Neural progenitor cell (in vitro differentiated cells): ENCODE results near the gene TMEM63B. TPM values are rescaled to one million over a fixed set of nuclear protein-coding genes. Genes with fewer than 3 reads are reported as not detected.

ENCODE experiments used
- DNase-seq: peaks from one replicate; pipeline ENCODE4 v3.0.0-alpha.2; 2016; ENCODE audit warnings: low spot score
- H2AFZ ChIP-seq: fragments of 200-600 bp; sonication (generic); replicated peaks from 2 replicates; pipeline ENCODE4 v1.6.1; 2016; ENCODE audit warnings: antibody characterized with exemption
- H3F3A ChIP-seq: fragments of 200-600 bp; sonication (generic); 2 replicates; pipeline ENCODE4 v1.6.1; 2016; ENCODE audit warnings: antibody characterized with exemption, low read depth
- H3K27ac ChIP-seq: fragments of 200-600 bp; sonication (generic); 2 replicates; pipeline ENCODE4 v1.5.1; 2016; ENCODE audit warnings: mild to moderate bottlenecking
- H3K27me3 ChIP-seq: fragments of 200-600 bp; sonication (generic); 2 replicates; pipeline ENCODE4 v1.6.1; 2016; ENCODE audit warnings: mild to moderate bottlenecking, moderate library complexity
- H3K36me3 ChIP-seq: fragments of 200-600 bp; sonication (generic); 2 replicates; pipeline ENCODE4 v1.5.1; 2016
- H3K4me1 ChIP-seq: fragments of 200-600 bp; sonication (generic); 2 replicates; pipeline ENCODE4 v1.6.1; 2016; ENCODE audit warnings: mixed run types
- H3K4me2 ChIP-seq: fragments of 200-600 bp; sonication (generic); 2 replicates; pipeline ENCODE4 v1.6.1; 2016
- H3K4me3 ChIP-seq: fragments of 200-600 bp; sonication (generic); 2 replicates; pipeline ENCODE4 v1.5.1; 2016
- H3K79me2 ChIP-seq: fragments of 200-600 bp; sonication (generic); 2 replicates; pipeline ENCODE4 v1.6.1; 2016; ENCODE audit warnings: low read depth
- H3K9ac ChIP-seq: fragments of 200-600 bp; sonication (generic); 2 replicates; pipeline ENCODE4 v1.6.1; 2016
- H3K9me3 ChIP-seq: fragments of 200-600 bp; sonication (generic); 2 replicates; pipeline ENCODE4 v1.5.1; 2016; ENCODE audit warnings: low read depth
- H4K20me1 ChIP-seq: fragments of 200-600 bp; sonication (generic); 2 replicates; pipeline ENCODE4 v1.6.1; 2016; ENCODE audit warnings: low read depth
- H3K27ac Mint-ChIP-seq: 3 replicates; pipeline ENCODE4 v1.8.0; 2021; ENCODE audit warnings: mixed read lengths
- H3K27me3 Mint-ChIP-seq: 2 replicates; pipeline ENCODE4 v1.8.0; 2022; ENCODE audit warnings: low read depth, mild to moderate bottlenecking, inconsistent platforms, moderate library complexity, mixed read lengths; ENCODE audit not compliant: insufficient read depth
- H3K36me3 Mint-ChIP-seq: 3 replicates; pipeline ENCODE4 v1.8.0; 2021; ENCODE audit warnings: mixed read lengths
- H3K4me1 Mint-ChIP-seq: 3 replicates; pipeline ENCODE4 v1.8.0; 2021; ENCODE audit warnings: mixed read lengths
- H3K4me3 Mint-ChIP-seq: 3 replicates; pipeline ENCODE4 v1.8.0; 2021; ENCODE audit warnings: mild to moderate bottlenecking, moderate library complexity, mixed read lengths
- H3K9me3 Mint-ChIP-seq: 3 replicates; pipeline ENCODE4 v1.8.0; 2020; ENCODE audit warnings: mixed read lengths
- CTCF ChIP-seq: fragments of 200-600 bp; sonication (generic); IDR thresholded peaks from 2 replicates; pipeline ENCODE4 v1.5.1; 2017; ENCODE audit warnings: antibody characterized with exemption, mild to moderate bottlenecking
- EZH2 ChIP-seq: fragments of 200-600 bp; sonication (generic); IDR thresholded peaks from 2 replicates; pipeline ENCODE4 v1.6.1; 2017; ENCODE audit warnings: antibody characterized with exemption, mild to moderate bottlenecking, moderate library complexity
- EZH2phosphoT487 ChIP-seq: fragments of 200-600 bp; sonication (generic); IDR thresholded peaks from 2 replicates; pipeline ENCODE4 v1.6.1; 2017; ENCODE audit warnings: antibody characterized with exemption
- total RNA-seq: library from RNA; depleted of rRNA; stranded (reverse); fragments of >200 nt; gene quantifications from 2 replicates; pipeline ENCODE4 v1.2.3, GENCODE V29; 2015; ENCODE audit warnings: low replicate concordance

The TMEM63B gene
- total RNA-seq, 1 donor from 2014 or later = 25.4 TPM

GRCh38 chr6:44108471-44108870, 18.9 kb upstream of the TMEM63B start:
- Mint-ChIP-seq H3K36me3 (peaks cover 50% of the 10 kb centered on the region), H3K4me1 (peaks cover 10% of the 10 kb centered on the region), H3K4me3 (no peak overlapping the region), H3K27me3 (no peaks in the 10 kb centered on the region), H3K27ac (no peak overlapping the region), H3K9me3 (no peaks in the 10 kb centered on the region)
- Histone ChIP-seq H4K20me1 (peaks cover 68% of the 10 kb centered on the region), H3K4me2 (no peak overlapping the region), H3K9ac (no peak overlapping the region), H3K4me3 (no peak overlapping the region), H3K27me3 (no peaks in the 10 kb centered on the region), H3K79me2 (peaks cover 33% of the 10 kb centered on the region), H3K27ac (no peak overlapping the region), H3K4me1 (peaks cover under 1% of the 10 kb centered on the region), H3K9me3 (no peaks in the 10 kb centered on the region), H3K36me3 (peaks cover 5% of the 10 kb centered on the region), H2AFZ (no peak overlapping the region), H3F3A (peaks cover 3% of the 10 kb centered on the region)
- TF ChIP-seq EZH2phosphoT487 (no peak), EZH2 (no peak), CTCF (no peak)
- DNase-seq = no peak

- Histone ChIP-seq H3K4me3 (no peak overlapping the region), H3K9me3 (no peaks in the 10 kb centered on the region), H3K4me1 (no peaks in the 10 kb centered on the region), H3F3A (no peaks in the 10 kb centered on the region), H3K9ac (no peak overlapping the region), H3K27me3 (no peaks in the 10 kb centered on the region), H3K4me2 (no peak overlapping the region), H3K36me3 (peaks cover 8% of the 10 kb centered on the region), H4K20me1 (peaks cover 64% of the 10 kb centered on the region), H3K79me2 (peaks cover 36% of the 10 kb centered on the region), H2AFZ (no peak overlapping the region), H3K27ac (no peak overlapping the region)
- TF ChIP-seq CTCF = no peak
- no peak for TF ChIP-seq EZH2phosphoT487
- no peak for TF ChIP-seq EZH2
- DNase-seq = no peak
- no peaks in the 10 kb centered on the region for H3K27me3 Mint-ChIP-seq
- peaks cover 6% of the 10 kb centered on the region for H3K4me1 Mint-ChIP-seq
- H3K27ac Mint-ChIP-seq = no peak overlapping the region
- H3K36me3 Mint-ChIP-seq = peaks cover 49% of the 10 kb centered on the region
- H3K9me3 Mint-ChIP-seq = no peaks in the 10 kb centered on the region
- no peak overlapping the region for H3K4me3 Mint-ChIP-seq
Measured at GRCh38 chr6:44109212-44109611, 18.1 kb upstream of the TMEM63B start.

- Histone ChIP-seq H3K4me2 (no peak overlapping the region), H3K4me1 (no peaks in the 10 kb centered on the region), H3K79me2 (peaks cover 45% of the 10 kb centered on the region), H3K9ac (no peak overlapping the region), H3K27ac (no peak overlapping the region), H3K27me3 (no peaks in the 10 kb centered on the region), H3K9me3 (no peaks in the 10 kb centered on the region), H3K4me3 (no peak overlapping the region), H2AFZ (no peak overlapping the region), H3K36me3 (peaks cover 8% of the 10 kb centered on the region), H3F3A (no peaks in the 10 kb centered on the region), H4K20me1 (peaks cover 67% of the 10 kb centered on the region)
- no peak for DNase-seq
- Mint-ChIP-seq H3K27me3 (no peaks in the 10 kb centered on the region), H3K9me3 (no peaks in the 10 kb centered on the region), H3K4me3 (no peak overlapping the region), H3K4me1 (peaks cover 3% of the 10 kb centered on the region), H3K27ac (peak overlapping the region; percentile 79), H3K36me3 (peaks cover 44% of the 10 kb centered on the region)
- TF ChIP-seq EZH2 = no peak
- no peak for TF ChIP-seq EZH2phosphoT487
- TF ChIP-seq CTCF = no peak
Measured at GRCh38 chr6:44110005-44110676, 17.2 kb upstream of the TMEM63B start.
